GM12872 (cell line): Measurements from ENCODE around the gene BMPR1B.

Source experiments
- TF ChIP-seq, protein P1 (sequence below): IDR thresholded peaks from 3 replicates; pipeline ENCODE4 v1.5.1; 2011; ENCODE audit warnings: low read depth, mild to moderate bottlenecking, low read length, moderate library complexity; ENCODE audit not compliant: insufficient read depth

Gene BMPR1B

GRCh38 chr4:95087657-95088455 is 330.1 kb downstream of the BMPR1B start:
- TF ChIP-seq, protein P1, sequence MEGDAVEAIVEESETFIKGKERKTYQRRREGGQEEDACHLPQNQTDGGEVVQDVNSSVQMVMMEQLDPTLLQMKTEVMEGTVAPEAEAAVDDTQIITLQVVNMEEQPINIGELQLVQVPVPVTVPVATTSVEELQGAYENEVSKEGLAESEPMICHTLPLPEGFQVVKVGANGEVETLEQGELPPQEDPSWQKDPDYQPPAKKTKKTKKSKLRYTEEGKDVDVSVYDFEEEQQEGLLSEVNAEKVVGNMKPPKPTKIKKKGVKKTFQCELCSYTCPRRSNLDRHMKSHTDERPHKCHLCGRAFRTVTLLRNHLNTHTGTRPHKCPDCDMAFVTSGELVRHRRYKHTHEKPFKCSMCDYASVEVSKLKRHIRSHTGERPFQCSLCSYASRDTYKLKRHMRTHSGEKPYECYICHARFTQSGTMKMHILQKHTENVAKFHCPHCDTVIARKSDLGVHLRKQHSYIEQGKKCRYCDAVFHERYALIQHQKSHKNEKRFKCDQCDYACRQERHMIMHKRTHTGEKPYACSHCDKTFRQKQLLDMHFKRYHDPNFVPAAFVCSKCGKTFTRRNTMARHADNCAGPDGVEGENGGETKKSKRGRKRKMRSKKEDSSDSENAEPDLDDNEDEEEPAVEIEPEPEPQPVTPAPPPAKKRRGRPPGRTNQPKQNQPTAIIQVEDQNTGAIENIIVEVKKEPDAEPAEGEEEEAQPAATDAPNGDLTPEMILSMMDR, result no peak

- TF ChIP-seq, protein P1, result no peak
These were observed 333.5 kb downstream of the BMPR1B start for GRCh38 chr4:95091272-95091671.

- TF ChIP-seq, protein P1, result no peak
These were observed 335.0 kb downstream of the BMPR1B start for GRCh38 chr4:95092766-95093165.

- TF ChIP-seq, protein P1, result no peak
These were observed 335.7 kb downstream of the BMPR1B start for GRCh38 chr4:95093460-95093859.

GRCh38 chr4:95093936-95094929 is 336.5 kb downstream of the BMPR1B start:
- TF ChIP-seq, protein P1, result no peak

DNA sequence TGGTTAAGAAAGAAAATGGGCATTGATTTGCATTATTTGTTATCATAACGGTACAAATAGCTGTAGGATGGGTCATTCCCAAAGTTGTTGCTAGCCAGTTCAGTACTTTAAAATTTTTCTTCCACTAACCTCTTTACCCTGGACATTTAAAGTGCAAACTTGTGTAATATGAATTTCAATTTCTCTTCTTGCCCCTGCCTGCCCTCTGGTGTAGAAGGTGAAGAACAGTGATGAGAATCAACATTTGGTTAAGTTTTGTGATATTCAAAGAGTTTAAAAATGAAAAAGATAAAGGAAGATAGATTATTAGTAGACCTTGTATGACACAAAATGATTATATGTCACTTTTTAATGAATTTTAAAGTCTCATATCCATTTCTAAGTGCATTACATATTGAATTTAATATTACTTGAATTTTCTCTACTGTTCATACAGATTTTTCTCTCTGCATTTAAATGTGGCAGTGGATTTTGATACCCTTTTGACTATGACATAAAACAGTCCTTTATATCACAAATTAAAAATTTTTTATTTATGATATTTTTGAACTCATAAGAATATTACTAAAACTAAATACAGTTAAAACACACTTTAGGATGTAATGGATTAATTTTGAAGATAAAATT is 337.7 kb downstream of the BMPR1B start:
- TF ChIP-seq, protein P1, result peak; percentile 24; the same call in 1 of the 3 replicates
